Measurements from ENCODE around the gene FAM120B. TPM values are rescaled to one million over a fixed set of nuclear protein-coding genes. Genes with fewer than 3 reads are reported as not detected.

FAM120B gene
- total RNA-seq, 1 experiment from 2014 or later = 16.7 TPM

- Histone ChIP-seq H2BK20ac (ENCODE audit: low read depth, low read length, poor library complexity, severe bottlenecking) (no peak overlapping the region), H2BK5ac (ENCODE audit: insufficient read length, low read length) (no peak overlapping the region), H3K4me2 (ENCODE audit: insufficient read depth, insufficient read length, low read length) (no peak overlapping the region), H3K4ac (ENCODE audit: low read depth, low read length) (no peak overlapping the region), H3K4me1 (ENCODE audit: insufficient read depth, low read length) (peaks cover 5% of the 10 kb centered on the region; the same call in 1 of the 2 replicates), H3K56ac (ENCODE audit: insufficient read length, low read depth, low read length) (no peak overlapping the region), H3K23me2 (ENCODE audit: insufficient read length, low read depth, low read length, poor library complexity, severe bottlenecking) (no peaks in the 10 kb centered on the region), H3K18ac (ENCODE audit: insufficient read length, low read depth, low read length) (no peak overlapping the region), H2BK12ac (ENCODE audit: insufficient read length, low read depth, low read length) (no peak overlapping the region), H2BK120ac (ENCODE audit: low read depth, low read length, poor library complexity, severe bottlenecking) (no peak overlapping the region), H2AK5ac (ENCODE audit: insufficient read length, low read length) (no peak overlapping the region), H3K27ac (ENCODE audit: insufficient read length, low read depth, low read length) (no peak overlapping the region), H2BK15ac (ENCODE audit: low read depth, low read length) (no peak overlapping the region), H3K14ac (ENCODE audit: insufficient read depth, low read length) (no peak overlapping the region), H3K9me3 (ENCODE audit: control insufficient read depth, low read depth, low read length) (no peaks in the 10 kb centered on the region), H4K5ac (ENCODE audit: insufficient read length, low read depth, low read length) (no peak overlapping the region), H3T11ph (ENCODE audit: low read length) (no peak overlapping the region), H4K91ac (ENCODE audit: insufficient read length, low read depth, low read length) (no peak overlapping the region), H3K79me1 (ENCODE audit: insufficient read depth, low read depth, low read length, poor library complexity, severe bottlenecking) (peaks cover 3% of the 10 kb centered on the region), H2AFZ (ENCODE audit: low read length) (no peak overlapping the region), H4K20me1 (ENCODE audit: control insufficient read depth, insufficient read depth, insufficient read length) (no peaks in the 10 kb centered on the region), H3K79me2 (ENCODE audit: insufficient read depth, low read length) (no peaks in the 10 kb centered on the region; the same call in 1 of the 2 replicates), H3K27me3 (ENCODE audit: insufficient read depth, low read length) (no peaks in the 10 kb centered on the region), H3K9ac (ENCODE audit: extremely low read depth, insufficient read length, low read length) (no peak overlapping the region), H3K23ac (ENCODE audit: insufficient read length, low read depth, low read length) (no peak overlapping the region), H4K8ac (replicated peaks; ENCODE audit: insufficient read length, low read depth, low read length) (no peak overlapping the region)
- H3K4me1 Mint-ChIP-seq = peaks cover 9 to 12% of the 10 kb centered on the region in 2 experiments
- H3K36me3 Mint-ChIP-seq (ENCODE audit: insufficient read depth in 1 of 3, low read depth in 3 of 3) = peaks cover 32 to 43% (median 37%) of the 10 kb centered on the region in 3 experiments
- H3K9me3 Mint-ChIP-seq = peaks cover 11 to 13% of the 10 kb centered on the region in 2 experiments
- no peaks in the 10 kb centered on the region for H3K27me3 Mint-ChIP-seq (ENCODE audit: low read depth)
- H3K4me3 Mint-ChIP-seq = no peak overlapping the region
- WGBS (ENCODE audit: extremely low coverage, insufficient read length, low lambda C conversion rate) = no CpG with 5 or more reads among the region's 4 CpGs
- TF ChIP-seq, protein P1, sequence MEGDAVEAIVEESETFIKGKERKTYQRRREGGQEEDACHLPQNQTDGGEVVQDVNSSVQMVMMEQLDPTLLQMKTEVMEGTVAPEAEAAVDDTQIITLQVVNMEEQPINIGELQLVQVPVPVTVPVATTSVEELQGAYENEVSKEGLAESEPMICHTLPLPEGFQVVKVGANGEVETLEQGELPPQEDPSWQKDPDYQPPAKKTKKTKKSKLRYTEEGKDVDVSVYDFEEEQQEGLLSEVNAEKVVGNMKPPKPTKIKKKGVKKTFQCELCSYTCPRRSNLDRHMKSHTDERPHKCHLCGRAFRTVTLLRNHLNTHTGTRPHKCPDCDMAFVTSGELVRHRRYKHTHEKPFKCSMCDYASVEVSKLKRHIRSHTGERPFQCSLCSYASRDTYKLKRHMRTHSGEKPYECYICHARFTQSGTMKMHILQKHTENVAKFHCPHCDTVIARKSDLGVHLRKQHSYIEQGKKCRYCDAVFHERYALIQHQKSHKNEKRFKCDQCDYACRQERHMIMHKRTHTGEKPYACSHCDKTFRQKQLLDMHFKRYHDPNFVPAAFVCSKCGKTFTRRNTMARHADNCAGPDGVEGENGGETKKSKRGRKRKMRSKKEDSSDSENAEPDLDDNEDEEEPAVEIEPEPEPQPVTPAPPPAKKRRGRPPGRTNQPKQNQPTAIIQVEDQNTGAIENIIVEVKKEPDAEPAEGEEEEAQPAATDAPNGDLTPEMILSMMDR (conservative IDR thresholded peaks at IDR 0.05) = no peak
- no peak overlapping the region for H3K27ac Mint-ChIP-seq
- no peak for DNase-seq
These were observed 40.5 kb downstream of the FAM120B start for GRCh38 chr6:170347091-170347490.

All from H9 (cell line).